Thyroid gland (tissue), 4 donors: Measurements from ENCODE around the gene PTPRN2.

ENCODE experiments used
- POLR2A ChIP-seq, 2 donors: fragments of 450-650 bp; IDR thresholded peaks; one replicate each; pipeline ENCODE4 v1.6.1; 2017; ENCODE audit warnings: antibody characterized with exemption in 2 of 2, mild to moderate bottlenecking in 2 of 2, moderate library complexity in 1 of 2
- TF ChIP-seq, protein P1 (sequence below), 6 experiments: fragments of 200-600 bp in 3 of 6; fragments of 450-650 bp in 3 of 6; sonication (generic) in 3 of 6; IDR thresholded peaks; one replicate each; pipeline ENCODE4 v1.5.1; 2016 to 2019; ENCODE audit warnings: antibody characterized with exemption in 6 of 6, mild to moderate bottlenecking in 2 of 6, inconsistent platforms in 1 of 6, moderate library complexity in 1 of 6

DNA sequence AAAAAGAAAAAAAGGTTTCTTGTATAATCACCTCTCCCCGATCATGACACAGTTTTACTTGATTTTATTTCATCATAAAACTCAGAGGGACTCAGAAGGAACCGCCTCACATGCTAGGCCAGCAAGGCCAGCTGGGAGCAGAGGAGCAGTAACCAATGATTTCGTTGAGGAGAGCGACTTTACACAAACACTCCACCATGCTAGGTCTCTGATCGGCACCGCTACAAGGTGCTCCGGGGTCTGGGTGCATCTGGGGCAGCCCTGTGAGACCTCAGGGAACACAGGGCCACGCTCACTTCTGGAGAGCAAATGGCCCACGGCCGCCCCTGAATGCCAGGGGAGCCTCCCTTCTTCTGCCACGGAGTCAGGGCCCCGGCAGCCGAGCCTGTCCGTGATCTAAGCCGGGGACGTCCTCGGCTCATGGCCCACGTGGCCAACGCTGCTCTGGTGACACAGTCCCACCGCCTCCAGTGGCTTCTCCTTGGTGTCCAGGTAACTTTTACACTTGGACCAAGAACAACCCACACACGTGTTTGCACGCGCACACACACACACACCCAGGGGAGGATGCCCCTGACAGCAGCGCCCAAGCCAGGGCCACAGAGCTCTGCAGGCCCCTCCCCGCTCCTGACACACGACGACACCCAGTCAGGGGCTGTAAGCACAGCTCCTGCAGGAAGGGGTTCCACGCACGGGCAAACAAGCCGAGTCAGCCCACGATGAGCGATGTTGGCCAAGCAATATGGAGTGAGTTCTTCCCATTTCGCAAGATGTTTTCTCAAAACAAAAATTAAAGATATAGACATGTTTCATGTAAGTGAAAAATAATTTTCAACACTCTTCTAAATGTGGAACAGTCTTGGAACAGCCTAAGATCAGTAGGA lies 918.5 kb downstream of the PTPRN2 start:
- TF ChIP-seq, protein P1, sequence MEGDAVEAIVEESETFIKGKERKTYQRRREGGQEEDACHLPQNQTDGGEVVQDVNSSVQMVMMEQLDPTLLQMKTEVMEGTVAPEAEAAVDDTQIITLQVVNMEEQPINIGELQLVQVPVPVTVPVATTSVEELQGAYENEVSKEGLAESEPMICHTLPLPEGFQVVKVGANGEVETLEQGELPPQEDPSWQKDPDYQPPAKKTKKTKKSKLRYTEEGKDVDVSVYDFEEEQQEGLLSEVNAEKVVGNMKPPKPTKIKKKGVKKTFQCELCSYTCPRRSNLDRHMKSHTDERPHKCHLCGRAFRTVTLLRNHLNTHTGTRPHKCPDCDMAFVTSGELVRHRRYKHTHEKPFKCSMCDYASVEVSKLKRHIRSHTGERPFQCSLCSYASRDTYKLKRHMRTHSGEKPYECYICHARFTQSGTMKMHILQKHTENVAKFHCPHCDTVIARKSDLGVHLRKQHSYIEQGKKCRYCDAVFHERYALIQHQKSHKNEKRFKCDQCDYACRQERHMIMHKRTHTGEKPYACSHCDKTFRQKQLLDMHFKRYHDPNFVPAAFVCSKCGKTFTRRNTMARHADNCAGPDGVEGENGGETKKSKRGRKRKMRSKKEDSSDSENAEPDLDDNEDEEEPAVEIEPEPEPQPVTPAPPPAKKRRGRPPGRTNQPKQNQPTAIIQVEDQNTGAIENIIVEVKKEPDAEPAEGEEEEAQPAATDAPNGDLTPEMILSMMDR (IDR thresholded peaks at IDR 0.05), result no peak
- no peak for TF ChIP-seq POLR2A (IDR thresholded peaks at IDR 0.05)
